Measurements from ENCODE around the gene STX16. TPM values are rescaled to one million over a fixed set of nuclear protein-coding genes. Genes with fewer than 3 reads are reported as not detected.

Gene STX16
- total RNA-seq, 2 experiments from 2014 or later, result 101 to 110 TPM

GRCh38 chr20:58621906-58622548 lies 29.1 kb upstream of the STX16 start:
- CTCF ChIA-PET, result interaction anchor here (0.5 to 1.2 kb wide), 3 partner anchors 8 to 51 kb away, joined by 3 to 8 read pairs (median 4); no protein-coding TSS in a partner anchor
- intact Hi-C loops (cut with DNase I, micrococcal nuclease), result no loop called here
- Mint-ChIP-seq H3K9me3 (ENCODE audit: low read depth) (no peaks in the 10 kb centered on the region), H3K4me1 (no peaks in the 10 kb centered on the region), H3K36me3 (ENCODE audit: low read depth) (no peaks in the 10 kb centered on the region), H3K27me3 (peaks cover 9% of the 10 kb centered on the region), H3K4me3 (no peak overlapping the region), H3K27ac (no peak overlapping the region)
- POLR2A ChIA-PET, result no interaction called here
- DNase-seq (no peak), ATAC-seq (no peak)

GRCh38 chr20:58622671-58623578 lies 28.2 kb upstream of the STX16 start:
- POLR2A ChIA-PET, result interaction anchor here (0.5 kb wide), 1 partner anchor 403 kb away, joined by 4 read pairs; no protein-coding TSS in a partner anchor
- H3K9me3 Mint-ChIP-seq (ENCODE audit: low read depth), result no peaks in the 10 kb centered on the region
- H3K27ac Mint-ChIP-seq, result no peak overlapping the region
- ATAC-seq, result no peak
- no peaks in the 10 kb centered on the region for H3K36me3 Mint-ChIP-seq (ENCODE audit: low read depth)
- no peak overlapping the region for H3K4me3 Mint-ChIP-seq
- intact Hi-C loops (cut with DNase I, micrococcal nuclease), result no loop called here
- peaks cover 9% of the 10 kb centered on the region for H3K27me3 Mint-ChIP-seq
- CTCF ChIA-PET, result interaction anchor here (1.2 kb wide), 1 partner anchor 9 kb away, joined by 8 read pairs; no protein-coding TSS in a partner anchor
- no peaks in the 10 kb centered on the region for H3K4me1 Mint-ChIP-seq
- DNase-seq, result no peak

- no peaks in the 10 kb centered on the region for H3K9me3 Mint-ChIP-seq (ENCODE audit: low read depth)
- intact Hi-C loops (cut with DNase I, micrococcal nuclease), result no loop called here
- ATAC-seq (no peak), DNase-seq (no peak)
- no peaks in the 10 kb centered on the region for H3K36me3 Mint-ChIP-seq (ENCODE audit: low read depth)
- ChIA-PET CTCF (no interaction called here), POLR2A (no interaction called here)
- no peak overlapping the region for H3K27ac Mint-ChIP-seq
- H3K4me1 Mint-ChIP-seq, result no peaks in the 10 kb centered on the region
- no peak overlapping the region for H3K4me3 Mint-ChIP-seq
- H3K27me3 Mint-ChIP-seq, result peaks cover 3% of the 10 kb centered on the region
These were observed 27.3 kb upstream of the STX16 start for GRCh38 chr20:58623579-58624473.

GRCh38 chr20:58624687-58625086 lies 26.4 kb upstream of the STX16 start:
- Mint-ChIP-seq H3K9me3 (ENCODE audit: low read depth) (no peaks in the 10 kb centered on the region), H3K4me1 (no peaks in the 10 kb centered on the region), H3K27ac (no peak overlapping the region), H3K27me3 (peaks cover 2% of the 10 kb centered on the region), H3K4me3 (no peak overlapping the region), H3K36me3 (ENCODE audit: low read depth) (no peaks in the 10 kb centered on the region)
- no peak for ATAC-seq
- no peak for DNase-seq
- ChIA-PET CTCF (interaction anchor here (0.6 kb wide), 1 partner anchor 212 kb away, joined by 3 read pairs; no protein-coding TSS in a partner anchor), POLR2A (no interaction called here)
- intact Hi-C loops (cut with DNase I, micrococcal nuclease), result no loop called here

GRCh38 chr20:58625585-58625984 lies 25.5 kb upstream of the STX16 start:
- DNase-seq (no peak), ATAC-seq (no peak)
- Mint-ChIP-seq H3K9me3 (ENCODE audit: low read depth) (no peaks in the 10 kb centered on the region), H3K4me1 (no peaks in the 10 kb centered on the region), H3K27me3 (no peaks in the 10 kb centered on the region), H3K36me3 (ENCODE audit: low read depth) (no peaks in the 10 kb centered on the region), H3K4me3 (no peak overlapping the region), H3K27ac (no peak overlapping the region)
- CTCF ChIA-PET, result interaction anchor here (0.6 kb wide), 1 partner anchor 211 kb away, joined by 3 read pairs; no protein-coding TSS in a partner anchor
- POLR2A ChIA-PET, result no interaction called here
- intact Hi-C loops (cut with DNase I, micrococcal nuclease), result no loop called here

- ATAC-seq (no peak), DNase-seq (no peak)
- ChIA-PET CTCF (interaction anchor here (0.5 to 1.1 kb wide), 2 partner anchors 71 to 144 kb away, joined by 3 read pairs; no protein-coding TSS in a partner anchor), POLR2A (no interaction called here)
- no peak overlapping the region for H3K4me3 Mint-ChIP-seq
- H3K27me3 Mint-ChIP-seq, result no peaks in the 10 kb centered on the region
- H3K4me1 Mint-ChIP-seq, result no peaks in the 10 kb centered on the region
- intact Hi-C loops (cut with DNase I, micrococcal nuclease), result no loop called here
- H3K36me3 Mint-ChIP-seq (ENCODE audit: low read depth), result no peaks in the 10 kb centered on the region
- no peak overlapping the region for H3K27ac Mint-ChIP-seq
- no peaks in the 10 kb centered on the region for H3K9me3 Mint-ChIP-seq (ENCODE audit: low read depth)
These were observed 25.0 kb upstream of the STX16 start for GRCh38 chr20:58626051-58626450.

- ATAC-seq (no peak), DNase-seq (no peak)
- no peaks in the 10 kb centered on the region for H3K4me1 Mint-ChIP-seq
- no peak overlapping the region for H3K27ac Mint-ChIP-seq
- ChIA-PET CTCF (interaction anchor here (0.7 to 1.1 kb wide), 2 partner anchors 105 to 145 kb away, joined by 3 to 5 read pairs; no protein-coding TSS in a partner anchor), POLR2A (no interaction called here)
- no peaks in the 10 kb centered on the region for H3K36me3 Mint-ChIP-seq (ENCODE audit: low read depth)
- H3K4me3 Mint-ChIP-seq, result no peak overlapping the region
- no peaks in the 10 kb centered on the region for H3K9me3 Mint-ChIP-seq (ENCODE audit: low read depth)
- no peaks in the 10 kb centered on the region for H3K27me3 Mint-ChIP-seq
- intact Hi-C loops (cut with DNase I, micrococcal nuclease), result no loop called here
These were observed 23.6 kb upstream of the STX16 start for GRCh38 chr20:58627212-58628072.

- intact Hi-C loops (cut with DNase I, micrococcal nuclease), result no loop called here
- DNase-seq (no peak), ATAC-seq (no peak)
- Mint-ChIP-seq H3K4me3 (no peak overlapping the region), H3K9me3 (ENCODE audit: low read depth) (no peaks in the 10 kb centered on the region), H3K36me3 (ENCODE audit: low read depth) (no peaks in the 10 kb centered on the region), H3K4me1 (no peaks in the 10 kb centered on the region), H3K27me3 (no peaks in the 10 kb centered on the region), H3K27ac (no peak overlapping the region)
- ChIA-PET CTCF (no interaction called here), POLR2A (no interaction called here)
These were observed 22.4 kb upstream of the STX16 start for GRCh38 chr20:58628491-58629214.

- DNase-seq (no peak), ATAC-seq (no peak)
- Mint-ChIP-seq H3K9me3 (ENCODE audit: low read depth) (no peaks in the 10 kb centered on the region), H3K36me3 (ENCODE audit: low read depth) (no peaks in the 10 kb centered on the region), H3K27me3 (no peaks in the 10 kb centered on the region), H3K4me1 (peaks cover 4% of the 10 kb centered on the region), H3K27ac (no peak overlapping the region), H3K4me3 (no peak overlapping the region)
- ChIA-PET CTCF (no interaction called here), POLR2A (no interaction called here)
- intact Hi-C loops (cut with DNase I, micrococcal nuclease), result no loop called here
These were observed 21.9 kb upstream of the STX16 start for GRCh38 chr20:58629215-58629580.

GRCh38 chr20:58630063-58630462 lies 21.0 kb upstream of the STX16 start:
- ATAC-seq (no peak), DNase-seq (no peak)
- Mint-ChIP-seq H3K4me1 (peaks cover 13% of the 10 kb centered on the region), H3K27ac (no peak overlapping the region), H3K4me3 (no peak overlapping the region), H3K36me3 (ENCODE audit: low read depth) (no peaks in the 10 kb centered on the region), H3K9me3 (ENCODE audit: low read depth) (no peaks in the 10 kb centered on the region), H3K27me3 (no peaks in the 10 kb centered on the region)
- ChIA-PET POLR2A (no interaction called here), CTCF (no interaction called here)
- intact Hi-C loops (cut with DNase I, micrococcal nuclease), result no loop called here

All from activated CD4-positive, alpha-beta T cell treated with anti-CD3 and anti-CD28 coated beads for 36 hours (primary cell).